Epithelial cell of esophagus (primary cell): ENCODE measurements around the gene STT3B.
"Not testable (repeated sequence)": the region's sequence is repeated elsewhere in the genome, so short reads cannot be mapped to it uniquely, and the experiment has no call there.

Experiments used
- DNase-seq: peaks from one replicate; pipeline ENCODE4 v3.0.0; 2010; ENCODE audit warnings: low read depth
- H3K4me3 ChIP-seq: 2 replicates; pipeline ENCODE4 v1.5.1; 2011; ENCODE audit warnings: mild to moderate bottlenecking, low read length, control low read depth
- CTCF ChIP-seq: IDR thresholded peaks from 2 replicates; pipeline ENCODE4 v1.5.1; 2011; ENCODE audit warnings: low read depth, mild to moderate bottlenecking, low read length, control low read depth, inconsistent platforms; ENCODE audit not compliant: insufficient read depth; ENCODE audit errors: missing control alignments

The STT3B gene

GRCh38 chr3:31504230-31504629 is 28.5 kb upstream of the STT3B start:
- no peak for DNase-seq
- H3K4me3 ChIP-seq, result no peak overlapping the region
- no peak for TF ChIP-seq CTCF

GRCh38 chr3:31505371-31506048 is 27.2 kb upstream of the STT3B start:
- no peak for TF ChIP-seq CTCF
- H3K4me3 ChIP-seq, result no peak overlapping the region
- no peak for DNase-seq

GRCh38 chr3:31506515-31506914 is 26.2 kb upstream of the STT3B start:
- H3K4me3 ChIP-seq, DNase-seq: not testable (repeated sequence)

- TF ChIP-seq CTCF, result no peak
- no peak for DNase-seq
- H3K4me3 ChIP-seq, result no peak overlapping the region
Measured at GRCh38 chr3:31508452-31509146, 24.1 kb upstream of the STT3B start.

GRCh38 chr3:31509147-31509728 is 23.5 kb upstream of the STT3B start:
- DNase-seq, result no peak
- H3K4me3 ChIP-seq, result no peak overlapping the region
- no peak for TF ChIP-seq CTCF

GRCh38 chr3:31514570-31514969 is 18.2 kb upstream of the STT3B start:
- no peak for DNase-seq
- no peak for TF ChIP-seq CTCF
- H3K4me3 ChIP-seq, result no peak overlapping the region

- H3K4me3 ChIP-seq, result no peak overlapping the region
- TF ChIP-seq CTCF, result no peak
- DNase-seq, result no peak
Measured at GRCh38 chr3:31515486-31516284, 17.0 kb upstream of the STT3B start.
